Nephron (organoid): ENCODE results near the gene BBIP1.
A peak's percentile ranks its signal among the peaks of the same experiment; 100 is the strongest.

Experiments
- H3K27ac Mint-ChIP-seq, 3 experiments: 2 replicates each; pipeline ENCODE4 v1.8.0; 2020; ENCODE audit warnings: mixed read lengths in 3 of 3, mild to moderate bottlenecking in 2 of 3, moderate library complexity in 1 of 3
- H3K27me3 Mint-ChIP-seq: 2 replicates; pipeline ENCODE4 v1.8.0; 2021; ENCODE audit warnings: low read depth, mild to moderate bottlenecking, moderate library complexity, mixed read lengths
- H3K36me3 Mint-ChIP-seq: 2 replicates; pipeline ENCODE4 v1.8.0; 2020; ENCODE audit warnings: low read depth, mixed read lengths
- H3K4me1 Mint-ChIP-seq: 2 replicates; pipeline ENCODE4 v1.8.0; 2020; ENCODE audit warnings: mixed read lengths
- H3K4me3 Mint-ChIP-seq, 3 experiments: 2 replicates each; pipeline ENCODE4 v1.8.0; 2020; ENCODE audit warnings: mild to moderate bottlenecking in 3 of 3, mixed read lengths in 3 of 3, moderate library complexity in 2 of 3
- H3K9me3 Mint-ChIP-seq: 2 replicates; pipeline ENCODE4 v1.8.0; 2020; ENCODE audit warnings: mixed read lengths
- CTCF ChIP-seq, 3 experiments: fragments of 200-600 bp; sonication (generic); IDR thresholded peaks; one replicate each; pipeline ENCODE4 v1.5.0; 2021; ENCODE audit warnings: antibody characterized with exemption in 3 of 3; ENCODE audit not compliant: unreplicated experiment in 3 of 3

Gene BBIP1

GRCh38 chr10:110898391-110898790 lies 20.6 kb downstream of the BBIP1 start:
- no peak overlapping the region for H3K27ac Mint-ChIP-seq
- no peak for TF ChIP-seq CTCF (IDR thresholded peaks at IDR 0.05; ENCODE audit: unreplicated experiment in 3 of 3)

GRCh38 chr10:110897184-110897583 lies 21.8 kb downstream of the BBIP1 start:
- TF ChIP-seq CTCF (IDR thresholded peaks at IDR 0.05; ENCODE audit: unreplicated experiment in 3 of 3) = no peak
- H3K4me1 Mint-ChIP-seq = no peaks in the 10 kb centered on the region
- peaks cover 60% of the 10 kb centered on the region for H3K36me3 Mint-ChIP-seq
- H3K9me3 Mint-ChIP-seq = no peaks in the 10 kb centered on the region
- no peak overlapping the region for H3K4me3 Mint-ChIP-seq
- H3K27ac Mint-ChIP-seq = no peak overlapping the region
- H3K27me3 Mint-ChIP-seq = no peaks in the 10 kb centered on the region

More at GRCh38 chr10:110898391-110898790, 20.6 kb downstream of the BBIP1 start:
- Mint-ChIP-seq H3K4me1 (no peaks in the 10 kb centered on the region), H3K9me3 (no peaks in the 10 kb centered on the region), H3K4me3 (no peak overlapping the region), H3K36me3 (peaks cover 65% of the 10 kb centered on the region), H3K27me3 (no peaks in the 10 kb centered on the region)

- H3K4me1 Mint-ChIP-seq = no peaks in the 10 kb centered on the region
- no peak overlapping the region for H3K4me3 Mint-ChIP-seq
- H3K9me3 Mint-ChIP-seq = no peaks in the 10 kb centered on the region
- peaks cover 59% of the 10 kb centered on the region for H3K36me3 Mint-ChIP-seq
- H3K27me3 Mint-ChIP-seq = no peaks in the 10 kb centered on the region
- no peak overlapping the region for H3K27ac Mint-ChIP-seq
- TF ChIP-seq CTCF (IDR thresholded peaks at IDR 0.05; ENCODE audit: unreplicated experiment in 3 of 3) = peak; percentile 60 to 63 (median 61)
Observed at GRCh38 chr10:110893559-110894179, 25.3 kb downstream of the BBIP1 start.

GRCh38 chr10:110892602-110893288 lies 26.2 kb downstream of the BBIP1 start:
- Mint-ChIP-seq H3K9me3 (no peaks in the 10 kb centered on the region), H3K27ac (no peak overlapping the region), H3K27me3 (no peaks in the 10 kb centered on the region), H3K4me1 (no peaks in the 10 kb centered on the region), H3K36me3 (peaks cover 54% of the 10 kb centered on the region), H3K4me3 (no peak overlapping the region)
- no peak for TF ChIP-seq CTCF (IDR thresholded peaks at IDR 0.05; ENCODE audit: unreplicated experiment in 3 of 3)

- H3K27ac Mint-ChIP-seq = no peak overlapping the region
- TF ChIP-seq CTCF (IDR thresholded peaks at IDR 0.05; ENCODE audit: unreplicated experiment in 3 of 3) = no peak
- no peaks in the 10 kb centered on the region for H3K4me1 Mint-ChIP-seq
Observed at GRCh38 chr10:110887560-110887959, 31.4 kb downstream of the BBIP1 start.

More at GRCh38 chr10:110887560-110887959, 31.4 kb downstream of the BBIP1 start:
- H3K27me3 Mint-ChIP-seq = no peaks in the 10 kb centered on the region
- H3K36me3 Mint-ChIP-seq = peaks cover 64% of the 10 kb centered on the region
- no peaks in the 10 kb centered on the region for H3K9me3 Mint-ChIP-seq
- no peak overlapping the region for H3K4me3 Mint-ChIP-seq
